DMS79 (cell line): Measurements from ENCODE around the gene TMSB4X.
A peak's percentile ranks its signal among the peaks of the same experiment; 100 is the strongest.
"Not testable (repeated sequence)": the region's sequence is repeated elsewhere in the genome, so short reads cannot be mapped to it uniquely, and the experiment has no call there.

Experiments used
- DNase-seq: peaks from one replicate; lab custom pipeline; 2025; lab: John Stamatoyannopoulos, UW

The TMSB4X gene

GRCh38 chrX:12955882-12956703 lies 18.8 kb upstream of the TMSB4X start:
- DNase-seq, result no peak

- DNase-seq, result no peak
These were observed 18.0 kb upstream of the TMSB4X start for GRCh38 chrX:12956704-12957534.

DNA sequence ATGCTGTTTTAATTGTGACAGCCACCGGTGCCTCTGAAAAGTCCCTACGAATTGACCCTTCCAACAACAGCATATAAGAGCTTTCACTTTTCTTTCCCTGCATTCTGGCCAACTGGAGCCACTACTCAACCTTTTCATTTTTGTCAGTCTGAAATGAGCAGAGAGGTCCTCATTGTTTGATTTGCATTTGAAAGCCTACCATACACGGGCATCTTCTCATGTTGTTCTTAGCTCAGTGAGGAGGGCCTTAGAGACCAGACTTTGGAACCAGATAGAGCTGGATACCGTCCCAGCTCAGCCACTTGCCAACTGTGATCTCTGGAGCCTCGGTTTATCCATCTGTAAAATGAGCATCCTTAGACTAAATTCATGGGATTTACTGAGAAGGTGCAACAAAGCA lies 16.9 kb upstream of the TMSB4X start:
- DNase-seq, result no peak

DNA sequence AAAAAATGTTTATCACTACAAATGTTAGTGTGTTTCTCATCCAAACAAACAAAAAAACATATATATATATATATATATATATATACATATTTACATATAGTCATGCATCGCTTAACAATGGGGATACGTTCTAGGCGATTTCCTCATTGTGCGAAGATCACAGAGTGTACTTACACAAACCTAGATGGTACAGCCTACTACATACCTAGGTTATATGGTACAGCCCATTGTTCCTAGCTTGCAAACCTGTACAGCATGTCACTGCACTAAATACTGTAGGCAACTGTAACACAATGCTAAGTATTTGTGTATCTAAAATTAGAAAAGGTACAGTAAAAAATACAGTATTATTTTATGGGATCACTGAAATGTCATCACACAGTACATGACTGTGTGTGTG lies 16.4 kb upstream of the TMSB4X start:
- no peak for DNase-seq

GRCh38 chrX:12961196-12961718 lies 13.7 kb upstream of the TMSB4X start:
- DNase-seq, result no peak

- DNase-seq, result no peak
These were observed 12.8 kb upstream of the TMSB4X start for GRCh38 chrX:12962041-12962504.

GRCh38 chrX:12963210-12963850 lies 11.6 kb upstream of the TMSB4X start:
- DNase-seq, result not testable (repeated sequence)

DNA sequence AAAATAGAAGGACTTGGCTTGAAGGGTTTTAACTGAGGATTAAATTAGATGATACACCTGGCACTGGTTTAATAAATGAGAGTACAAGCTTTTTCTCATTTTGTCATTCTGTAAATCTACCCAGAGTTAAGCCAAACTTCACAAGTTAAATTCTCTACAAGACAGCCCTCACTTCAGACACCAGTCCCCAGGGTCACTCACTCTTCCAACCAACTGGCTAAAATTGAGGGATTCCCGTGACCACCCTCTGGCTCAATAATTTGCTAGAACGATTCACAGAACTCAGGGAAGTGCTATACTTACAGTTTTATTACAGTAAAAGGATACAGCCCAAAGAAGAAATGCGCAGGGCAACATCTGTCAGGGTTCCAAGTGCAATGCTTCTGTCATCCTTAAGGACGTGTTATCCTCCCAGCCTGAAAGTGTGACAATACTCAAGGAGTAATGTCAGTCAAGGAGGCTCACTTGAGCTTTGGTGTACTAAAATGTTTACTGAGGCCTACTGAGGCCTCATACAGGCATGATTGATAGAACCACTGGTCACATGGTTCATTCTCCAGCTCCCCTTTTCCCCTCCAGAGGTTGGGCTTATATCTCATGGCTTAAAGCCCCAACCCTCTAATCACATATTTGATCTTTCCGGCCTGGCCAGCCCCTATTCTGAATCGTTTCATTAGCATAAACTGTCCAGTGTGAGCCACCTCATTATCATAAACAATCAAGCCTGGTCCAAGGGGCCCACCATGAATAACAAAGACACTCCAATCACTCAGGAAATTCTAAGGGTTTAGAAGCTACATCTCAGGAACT lies 9.6 kb upstream of the TMSB4X start:
- DNase-seq, result no peak

- no peak for DNase-seq
These were observed 8.8 kb upstream of the TMSB4X start for GRCh38 chrX:12966151-12966550.

DNA sequence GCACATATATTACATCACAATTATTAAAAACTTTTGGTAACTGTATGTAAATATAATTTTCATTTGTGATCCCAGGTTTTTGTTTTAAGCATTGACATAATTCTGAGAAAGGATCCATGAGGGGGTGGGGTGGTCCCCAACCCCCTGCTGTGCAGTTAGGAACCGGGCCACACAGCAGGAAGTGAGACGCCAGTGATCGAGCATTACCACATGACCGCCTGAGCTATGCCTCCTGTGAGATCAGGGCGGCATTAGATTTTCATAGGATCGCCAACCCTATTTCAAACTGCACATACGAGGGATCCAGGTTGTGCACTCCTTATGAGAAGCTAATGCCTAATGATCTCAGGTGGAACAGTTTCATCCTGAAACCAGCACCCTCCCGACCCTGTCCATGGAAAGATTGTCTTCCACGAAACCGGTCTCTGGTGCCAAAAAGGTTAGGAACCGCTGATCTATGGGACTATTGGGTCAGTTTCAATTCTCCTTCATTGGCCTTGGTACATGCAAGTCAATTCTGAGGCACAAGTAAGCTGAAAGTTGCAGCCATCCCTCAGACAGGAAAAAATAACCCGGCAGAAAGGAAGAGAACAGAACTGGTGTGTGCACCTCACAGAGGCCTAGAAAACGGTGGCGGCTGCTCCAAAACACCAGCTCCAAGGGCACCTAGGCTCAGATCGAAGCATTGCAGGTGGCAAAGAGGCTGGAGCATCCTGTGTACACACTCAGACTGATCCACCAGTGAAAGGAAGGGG lies 7.0 kb upstream of the TMSB4X start:
- DNase-seq, result no peak

GRCh38 chrX:12970691-12971202 lies 4.2 kb upstream of the TMSB4X start:
- no peak for DNase-seq

DNA sequence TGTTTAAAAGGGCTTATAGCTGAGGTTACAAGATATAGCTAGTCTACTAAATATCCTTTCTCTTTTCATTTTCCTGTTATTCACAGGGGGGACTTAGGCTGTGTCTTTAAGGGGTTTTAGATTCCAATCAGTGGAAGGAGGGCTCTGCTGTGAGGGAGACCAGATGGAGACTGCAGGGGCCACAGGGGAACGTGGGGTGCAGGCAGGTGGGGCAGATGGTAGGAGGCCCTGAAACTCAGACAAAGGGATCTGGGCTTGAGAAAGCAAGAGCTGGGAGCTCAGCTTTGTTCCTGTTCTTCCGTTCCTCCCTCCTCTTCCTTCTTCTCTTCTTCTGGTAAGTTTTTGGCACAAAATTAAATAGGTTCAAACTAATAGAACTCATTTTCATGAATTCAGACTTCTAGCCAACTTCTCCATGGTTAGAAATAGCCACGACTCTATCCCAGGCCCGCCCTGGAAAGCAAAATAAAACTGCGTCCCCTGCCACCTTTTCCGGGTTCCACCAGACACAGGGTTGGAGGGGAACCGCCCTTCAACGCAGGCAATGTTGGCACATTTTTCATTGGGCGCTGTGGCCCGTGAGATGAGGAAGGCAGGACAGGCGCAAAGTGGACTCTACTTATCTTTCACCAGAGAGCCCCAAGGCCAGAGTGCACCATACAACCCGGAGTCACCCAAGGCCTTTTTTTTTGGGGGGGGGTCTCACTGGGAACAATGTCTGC lies 3.5 kb upstream of the TMSB4X start:
- DNase-seq, result no peak

DNA sequence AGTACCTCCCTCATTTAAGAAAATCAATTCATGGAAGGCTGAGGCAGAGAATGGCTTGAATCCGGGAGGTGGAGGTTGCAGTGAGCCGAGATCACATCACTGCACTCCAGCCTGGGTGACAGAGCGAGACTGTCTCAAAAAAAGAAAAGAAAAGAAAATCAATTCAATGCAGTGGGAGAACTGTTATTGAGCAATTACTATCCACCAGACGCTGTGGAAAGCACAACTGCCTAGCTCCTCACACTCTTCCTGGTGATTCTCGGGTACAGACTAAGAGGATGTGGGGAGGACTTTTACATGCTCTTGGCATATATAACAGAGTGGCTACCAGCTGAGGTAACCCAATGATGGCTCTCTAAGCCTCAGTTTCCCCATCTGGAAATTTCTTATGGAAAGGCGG lies 2.7 kb upstream of the TMSB4X start:
- no peak for DNase-seq

DNA sequence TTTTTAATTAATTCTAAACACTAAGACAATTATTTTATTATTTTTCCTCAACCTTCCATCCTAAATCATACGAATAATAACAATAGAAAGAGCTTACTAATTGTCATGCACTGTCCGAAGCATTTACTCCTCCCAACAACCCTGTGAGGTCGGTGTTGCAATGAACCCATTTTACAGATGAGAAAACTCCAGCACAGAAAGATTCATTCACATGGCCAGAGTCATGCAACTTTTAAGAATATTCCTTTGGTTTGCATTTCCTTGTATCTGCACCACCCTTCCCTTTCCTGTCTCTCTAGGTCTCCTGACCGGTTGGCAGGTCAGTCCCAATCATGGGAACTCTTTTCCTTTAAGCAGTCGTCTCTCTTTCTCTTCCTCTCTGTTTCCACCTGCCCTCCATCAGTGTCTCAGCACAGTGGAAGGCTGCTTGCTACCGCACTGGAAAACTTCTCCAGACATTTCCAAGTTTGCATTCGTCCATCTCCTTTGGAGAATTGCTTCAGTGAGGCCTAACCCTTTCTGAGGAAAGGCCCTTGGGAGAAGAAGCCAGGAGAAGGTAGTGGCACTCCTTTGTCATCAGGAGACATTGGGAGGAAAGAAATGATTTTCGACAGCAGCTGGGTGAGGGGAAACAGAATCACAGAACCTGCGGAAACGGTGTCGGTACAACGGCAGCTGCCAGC lies 1.9 kb upstream of the TMSB4X start:
- no peak for DNase-seq

DNA sequence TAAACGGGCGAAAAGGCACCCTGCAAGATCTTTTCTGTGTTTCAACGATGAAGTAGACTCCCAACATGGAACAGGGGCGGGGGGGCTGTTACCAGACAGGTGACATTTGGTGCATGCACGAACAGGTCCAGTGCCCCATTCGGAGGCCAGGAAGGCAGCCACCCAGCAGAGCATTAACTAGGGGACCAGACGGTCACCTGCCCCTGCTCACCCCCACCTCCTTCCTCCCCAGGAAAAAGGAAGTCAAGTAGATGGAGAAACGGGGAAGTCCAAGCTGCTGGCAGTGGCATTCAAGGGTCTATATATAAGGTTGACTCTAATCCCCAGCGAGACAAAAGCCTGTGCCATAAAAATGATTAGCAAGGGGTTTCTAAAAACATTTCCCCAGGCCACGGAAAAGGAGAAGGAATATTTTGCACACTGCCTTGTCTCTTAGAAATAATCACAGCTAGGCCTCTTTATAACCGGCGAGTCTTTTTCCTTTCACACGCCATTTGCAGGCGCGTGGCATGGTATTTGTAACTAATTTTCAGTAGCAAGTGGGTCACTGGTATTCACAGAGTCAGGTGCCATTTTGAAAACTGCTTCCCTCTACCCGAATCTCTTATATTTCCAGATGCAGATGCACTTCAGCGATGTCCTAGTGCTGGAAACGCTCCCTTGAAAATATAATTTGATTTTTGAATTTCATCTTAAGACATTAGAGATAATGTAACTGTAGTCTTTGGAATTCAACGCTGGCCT lies 1.2 kb upstream of the TMSB4X start:
- no peak for DNase-seq

- DNase-seq, result peak; percentile 51
These were observed 560 bp upstream of the TMSB4X start for GRCh38 chrX:12974305-12974795.

- no peak for DNase-seq
These were observed 708 bp downstream of the TMSB4X start for GRCh38 chrX:12975670-12975965.

DNA sequence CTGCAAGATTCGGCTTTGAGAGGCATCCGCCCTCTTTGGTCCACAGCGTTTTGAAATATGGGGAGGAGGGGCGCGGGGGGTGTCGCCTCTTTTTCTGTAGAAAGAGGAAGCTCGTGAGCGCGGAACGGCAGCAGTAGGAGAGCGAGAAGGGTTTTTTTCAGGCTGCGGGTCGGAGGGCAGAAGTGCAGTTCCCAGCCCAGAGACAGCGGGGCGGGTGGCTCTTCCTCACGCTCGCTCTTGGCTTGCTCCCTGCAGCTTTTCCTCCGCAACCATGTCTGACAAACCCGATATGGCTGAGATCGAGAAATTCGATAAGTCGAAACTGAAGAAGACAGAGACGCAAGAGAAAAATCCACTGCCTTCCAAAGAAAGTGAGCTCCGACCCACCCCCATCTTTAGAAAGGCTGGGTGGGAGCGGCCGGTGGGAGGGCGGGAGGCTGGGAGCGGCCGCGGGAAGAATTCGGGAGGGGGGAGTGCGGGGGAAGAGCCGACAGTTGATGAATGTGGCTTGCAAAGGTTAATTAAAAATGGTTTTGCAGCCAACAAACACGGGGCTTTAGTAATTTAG lies 1.2 kb downstream of the TMSB4X start:
- no peak for DNase-seq
